DMS53 (cell line): ENCODE measurements around the gene GPR89A.
"Not testable (repeated sequence)": the region's sequence is repeated elsewhere in the genome, so short reads cannot be mapped to it uniquely, and the experiment has no call there.

Source experiments
- DNase-seq: peaks from one replicate; lab custom pipeline; 2025; lab: John Stamatoyannopoulos, UW

Gene GPR89A

DNA sequence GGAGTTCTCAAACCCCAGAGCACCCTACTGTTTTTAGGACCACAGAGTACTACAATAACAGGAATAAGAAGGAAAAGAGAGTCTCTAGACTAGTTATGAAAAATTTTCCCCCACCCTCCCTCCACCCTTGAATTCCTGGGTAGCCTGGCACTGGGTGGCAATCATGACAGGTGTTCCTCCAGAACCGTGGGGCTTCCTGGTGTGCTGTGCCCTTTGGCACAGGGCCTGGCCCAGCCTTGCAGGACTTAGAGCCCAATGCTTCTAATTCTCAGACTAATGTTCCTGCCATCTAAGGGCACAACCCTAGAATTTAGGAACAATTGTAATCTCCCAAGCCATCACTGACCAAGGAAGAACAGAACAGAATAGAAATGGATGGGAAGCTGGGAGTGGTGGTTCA, 110.0 kb downstream of the GPR89A start:
- DNase-seq = no peak

DNA sequence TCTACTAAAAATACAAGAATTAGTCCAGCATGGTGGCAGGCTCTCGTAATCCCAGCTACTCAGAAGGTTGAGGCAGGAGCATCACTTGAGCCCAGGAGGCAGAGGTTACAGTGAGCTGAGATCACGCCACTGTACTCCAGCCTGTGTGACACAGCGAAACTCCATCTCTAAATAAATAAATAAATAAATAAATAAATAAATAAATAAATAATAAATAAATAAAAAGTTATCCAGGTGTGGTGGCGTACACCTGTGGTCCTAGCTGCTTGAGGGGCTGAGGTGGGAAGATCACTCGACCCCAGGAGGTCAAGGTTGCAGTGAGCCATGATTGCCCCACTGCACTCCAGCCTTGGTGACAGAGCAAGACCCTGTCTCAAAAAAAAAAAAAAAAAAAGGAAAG, 110.7 kb downstream of the GPR89A start:
- not testable (repeated sequence) for DNase-seq

- no peak for DNase-seq
These were observed 111.7 kb downstream of the GPR89A start, which contains the start of gene CD160 for GRCh38 chr1:145719230-145720079. Gene CD160 (plus strand): TSS chr1:145719499. CDS start chr1:145728328, 8,829 bp downstream.
